Measurements from ENCODE around the gene MCOLN2. TPM values are rescaled to one million over a fixed set of nuclear protein-coding genes. Genes with fewer than 3 reads are reported as not detected.

Gene MCOLN2
- polyA plus RNA-seq, 1 donor from 2014 or later = not detected

DNA sequence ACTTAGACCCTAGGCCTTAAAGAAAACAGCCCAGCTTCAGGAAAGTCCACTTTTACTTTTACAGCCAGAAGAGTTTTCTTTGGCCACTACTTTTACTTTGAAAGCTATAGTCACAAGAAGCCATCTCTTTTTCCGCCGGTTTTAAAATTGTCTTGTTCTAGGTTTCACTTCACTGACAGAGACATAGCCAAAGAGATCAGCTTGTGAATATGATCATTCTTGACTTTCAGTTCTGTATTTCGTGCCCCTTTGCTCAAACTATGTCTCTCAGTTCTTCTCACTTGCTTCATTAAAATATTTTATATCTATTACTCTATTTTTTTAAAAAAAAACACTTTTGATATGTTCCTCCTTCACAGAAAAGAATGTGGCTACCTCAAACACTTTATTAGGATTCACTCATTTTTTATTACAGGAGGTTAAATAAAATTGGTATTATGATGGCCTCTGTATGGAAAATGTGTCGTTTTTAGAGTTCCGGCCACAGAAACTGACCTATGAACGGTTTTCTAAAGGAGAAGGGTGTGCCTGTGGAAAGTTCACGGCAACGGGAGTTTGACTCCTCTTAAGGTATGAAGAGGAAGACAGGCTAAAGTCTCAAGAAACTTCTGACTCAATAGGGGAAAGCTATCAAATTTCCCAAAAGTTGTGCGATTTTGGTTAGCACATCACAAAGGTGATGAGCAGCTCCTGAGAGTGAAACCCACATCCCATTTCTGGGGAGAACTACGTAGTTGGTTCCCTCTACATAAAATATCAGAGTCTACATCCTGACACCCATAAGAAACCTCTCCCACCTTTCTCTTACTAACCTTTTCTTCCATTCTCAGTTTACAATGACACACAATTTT lies 1.2 kb downstream of the MCOLN2 start:
- Histone ChIP-seq H3K9ac (ENCODE audit: low read length) (no peak overlapping the region), H3F3A (ENCODE audit: insufficient read depth, low read length, poor library complexity, severe bottlenecking) (no peaks in the 10 kb centered on the region), H3K4me3 (ENCODE audit: low read length) (no peak overlapping the region), H2AFZ (ENCODE audit: low read depth, low read length) (no peak overlapping the region), H3K9me2 (ENCODE audit: insufficient read depth, low read length) (no peaks in the 10 kb centered on the region), H4K20me1 (ENCODE audit: insufficient read depth) (no peaks in the 10 kb centered on the region), H3K27ac (ENCODE audit: low read length) (no peak overlapping the region), H3K9me3 (ENCODE audit: low read length) (no peaks in the 10 kb centered on the region), H3K27me3 (ENCODE audit: insufficient read depth, low read depth, low read length) (peaks cover 64% of the 10 kb centered on the region), H3K79me2 (replicated peaks; ENCODE audit: insufficient read depth, low read length) (no peaks in the 10 kb centered on the region), H3K36me3 (ENCODE audit: insufficient read depth, low read length) (no peaks in the 10 kb centered on the region), H3K4me2 (ENCODE audit: low read length) (no peak overlapping the region)
- no peak for TF ChIP-seq TAF1 (IDR thresholded peaks at IDR 0.05; ENCODE audit: low read depth)
- TF ChIP-seq SMC3 (conservative IDR thresholded peaks at IDR 0.05; ENCODE audit: poor library complexity) = no peak
- no peak for TF ChIP-seq RAD21 (conservative IDR thresholded peaks at IDR 0.05)
- TF ChIP-seq, protein P1, sequence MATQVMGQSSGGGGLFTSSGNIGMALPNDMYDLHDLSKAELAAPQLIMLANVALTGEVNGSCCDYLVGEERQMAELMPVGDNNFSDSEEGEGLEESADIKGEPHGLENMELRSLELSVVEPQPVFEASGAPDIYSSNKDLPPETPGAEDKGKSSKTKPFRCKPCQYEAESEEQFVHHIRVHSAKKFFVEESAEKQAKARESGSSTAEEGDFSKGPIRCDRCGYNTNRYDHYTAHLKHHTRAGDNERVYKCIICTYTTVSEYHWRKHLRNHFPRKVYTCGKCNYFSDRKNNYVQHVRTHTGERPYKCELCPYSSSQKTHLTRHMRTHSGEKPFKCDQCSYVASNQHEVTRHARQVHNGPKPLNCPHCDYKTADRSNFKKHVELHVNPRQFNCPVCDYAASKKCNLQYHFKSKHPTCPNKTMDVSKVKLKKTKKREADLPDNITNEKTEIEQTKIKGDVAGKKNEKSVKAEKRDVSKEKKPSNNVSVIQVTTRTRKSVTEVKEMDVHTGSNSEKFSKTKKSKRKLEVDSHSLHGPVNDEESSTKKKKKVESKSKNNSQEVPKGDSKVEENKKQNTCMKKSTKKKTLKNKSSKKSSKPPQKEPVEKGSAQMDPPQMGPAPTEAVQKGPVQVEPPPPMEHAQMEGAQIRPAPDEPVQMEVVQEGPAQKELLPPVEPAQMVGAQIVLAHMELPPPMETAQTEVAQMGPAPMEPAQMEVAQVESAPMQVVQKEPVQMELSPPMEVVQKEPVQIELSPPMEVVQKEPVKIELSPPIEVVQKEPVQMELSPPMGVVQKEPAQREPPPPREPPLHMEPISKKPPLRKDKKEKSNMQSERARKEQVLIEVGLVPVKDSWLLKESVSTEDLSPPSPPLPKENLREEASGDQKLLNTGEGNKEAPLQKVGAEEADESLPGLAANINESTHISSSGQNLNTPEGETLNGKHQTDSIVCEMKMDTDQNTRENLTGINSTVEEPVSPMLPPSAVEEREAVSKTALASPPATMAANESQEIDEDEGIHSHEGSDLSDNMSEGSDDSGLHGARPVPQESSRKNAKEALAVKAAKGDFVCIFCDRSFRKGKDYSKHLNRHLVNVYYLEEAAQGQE (IDR thresholded peaks at IDR 0.05; ENCODE audit: borderline replicate concordance) = no peak
- TF ChIP-seq EZH2 (IDR thresholded peaks at IDR 0.05; ENCODE audit: borderline replicate concordance, insufficient read depth, low read length, poor library complexity, severe bottlenecking) = no peak
- no peak for TF ChIP-seq POLR2AphosphoS5 (IDR thresholded peaks at IDR 0.05)
- no peak for TF ChIP-seq CTCF (IDR thresholded peaks at IDR 0.05; ENCODE audit: poor library complexity, severe bottlenecking)
- TF ChIP-seq MXI1 (conservative IDR thresholded peaks at IDR 0.05; ENCODE audit: poor library complexity, severe bottlenecking) = no peak
- TF ChIP-seq EP300 (conservative IDR thresholded peaks at IDR 0.05; ENCODE audit: poor library complexity, severe bottlenecking) = no peak

DNA sequence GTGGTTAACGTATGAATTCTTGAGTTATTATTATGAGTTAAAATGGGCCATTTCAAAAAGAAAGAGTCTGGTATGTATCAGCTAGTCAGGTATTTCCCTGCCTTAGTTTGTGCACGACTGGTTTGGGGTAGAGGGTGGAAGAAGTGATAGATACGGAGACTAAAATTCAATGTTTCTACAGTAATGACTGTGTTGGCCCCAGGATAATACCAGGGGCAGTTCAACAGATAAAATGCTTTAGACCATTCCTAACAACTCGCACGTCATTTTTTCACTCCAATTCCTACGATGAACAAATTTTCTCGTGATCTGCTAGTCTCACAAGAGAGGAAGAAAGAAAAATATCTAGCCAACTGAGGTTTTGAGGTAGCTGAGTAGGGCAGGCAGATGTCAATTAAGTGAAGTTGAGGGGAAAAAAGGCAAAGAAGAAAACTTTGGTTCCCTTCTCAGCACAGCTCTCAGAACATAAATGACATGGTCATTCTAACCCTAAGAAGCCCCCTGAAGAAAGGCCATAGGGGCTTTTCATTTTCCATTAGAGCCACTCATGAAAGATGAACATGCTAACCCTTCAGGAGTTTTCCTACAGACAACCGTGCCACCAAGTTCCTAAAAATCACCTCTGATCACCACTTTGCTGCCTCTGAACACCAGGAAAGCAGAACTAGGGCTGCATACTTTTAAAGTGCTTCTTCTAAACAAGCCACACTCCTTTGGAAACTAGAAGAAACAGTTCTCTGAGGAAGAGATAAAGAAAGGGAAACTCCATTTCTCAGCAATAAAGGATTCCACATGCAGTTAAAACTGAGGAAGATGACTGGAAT lies 5.6 kb downstream of the MCOLN2 start:
- Histone ChIP-seq H3F3A (ENCODE audit: insufficient read depth, low read length, poor library complexity, severe bottlenecking) (no peaks in the 10 kb centered on the region), H3K27me3 (ENCODE audit: insufficient read depth, low read depth, low read length) (peaks cover 20% of the 10 kb centered on the region), H3K9me2 (ENCODE audit: insufficient read depth, low read length) (no peaks in the 10 kb centered on the region), H3K4me3 (ENCODE audit: low read length) (no peak overlapping the region), H3K4me2 (ENCODE audit: low read length) (no peak overlapping the region), H3K9ac (ENCODE audit: low read length) (no peak overlapping the region), H4K20me1 (ENCODE audit: insufficient read depth) (no peaks in the 10 kb centered on the region), H2AFZ (ENCODE audit: low read depth, low read length) (no peak overlapping the region), H3K36me3 (ENCODE audit: insufficient read depth, low read length) (no peaks in the 10 kb centered on the region), H3K9me3 (ENCODE audit: low read length) (no peaks in the 10 kb centered on the region), H3K27ac (ENCODE audit: low read length) (no peak overlapping the region), H3K79me2 (replicated peaks; ENCODE audit: insufficient read depth, low read length) (no peaks in the 10 kb centered on the region)
- TF ChIP-seq POLR2AphosphoS5 (IDR thresholded peaks at IDR 0.05) = no peak
- TF ChIP-seq RAD21 (conservative IDR thresholded peaks at IDR 0.05) = no peak
- no peak for TF ChIP-seq CTCF (IDR thresholded peaks at IDR 0.05; ENCODE audit: poor library complexity, severe bottlenecking)
- TF ChIP-seq MXI1 (conservative IDR thresholded peaks at IDR 0.05; ENCODE audit: poor library complexity, severe bottlenecking) = no peak
- TF ChIP-seq SMC3 (conservative IDR thresholded peaks at IDR 0.05; ENCODE audit: poor library complexity) = no peak
- TF ChIP-seq TAF1 (IDR thresholded peaks at IDR 0.05; ENCODE audit: low read depth) = no peak
- TF ChIP-seq, protein P1 (IDR thresholded peaks at IDR 0.05; ENCODE audit: borderline replicate concordance) = no peak
- no peak for TF ChIP-seq EZH2 (IDR thresholded peaks at IDR 0.05; ENCODE audit: borderline replicate concordance, insufficient read depth, low read length, poor library complexity, severe bottlenecking)
- no peak for TF ChIP-seq EP300 (conservative IDR thresholded peaks at IDR 0.05; ENCODE audit: poor library complexity, severe bottlenecking)
